HK-2 (cell line): ENCODE results near the gene SYTL4.

Experiments used
- DNase-seq: peaks from one replicate; pipeline ENCODE4 v3.0.0-alpha.2; 2018; ENCODE audit not compliant: unreplicated experiment

SYTL4 gene

DNA sequence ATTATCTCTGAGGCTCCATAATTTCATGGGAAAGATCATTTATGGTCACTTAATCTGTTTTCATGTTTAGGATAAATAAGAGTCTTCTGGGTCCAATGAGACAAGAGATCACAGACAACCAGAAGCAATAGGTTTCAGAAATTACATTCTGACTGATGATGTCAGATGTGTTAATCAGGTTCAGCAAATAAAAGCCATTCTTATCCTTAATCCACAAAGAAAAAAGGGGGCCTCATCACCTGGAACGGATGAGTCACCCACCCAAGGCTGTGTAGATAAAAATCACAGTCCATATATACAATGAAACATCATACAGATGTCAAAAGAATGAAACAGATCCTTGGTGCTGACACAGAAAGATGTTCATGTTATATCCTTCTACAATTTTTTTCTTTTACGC, 36.6 kb downstream of the SYTL4 start:
- no peak for DNase-seq

DNA sequence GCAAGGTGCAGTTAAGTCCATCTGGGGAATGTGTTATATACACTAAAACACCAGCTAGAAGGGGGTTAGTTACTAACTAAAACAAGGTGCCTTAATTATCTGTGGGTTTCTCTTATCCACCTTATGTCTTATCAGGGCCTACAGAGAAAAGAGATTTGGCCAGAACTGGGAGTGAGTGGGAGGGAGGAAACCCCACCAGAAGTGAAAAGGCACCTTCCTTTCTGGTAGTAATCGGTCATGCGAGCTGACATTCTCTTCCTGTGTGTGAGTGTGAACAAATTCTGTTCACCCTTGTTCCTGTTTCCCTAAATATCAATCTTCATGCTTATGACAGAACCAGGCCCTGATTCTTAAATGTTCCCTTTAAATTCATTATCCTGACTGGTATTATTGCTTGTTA, 44.4 kb downstream of the SYTL4 start:
- DNase-seq, result no peak

DNA sequence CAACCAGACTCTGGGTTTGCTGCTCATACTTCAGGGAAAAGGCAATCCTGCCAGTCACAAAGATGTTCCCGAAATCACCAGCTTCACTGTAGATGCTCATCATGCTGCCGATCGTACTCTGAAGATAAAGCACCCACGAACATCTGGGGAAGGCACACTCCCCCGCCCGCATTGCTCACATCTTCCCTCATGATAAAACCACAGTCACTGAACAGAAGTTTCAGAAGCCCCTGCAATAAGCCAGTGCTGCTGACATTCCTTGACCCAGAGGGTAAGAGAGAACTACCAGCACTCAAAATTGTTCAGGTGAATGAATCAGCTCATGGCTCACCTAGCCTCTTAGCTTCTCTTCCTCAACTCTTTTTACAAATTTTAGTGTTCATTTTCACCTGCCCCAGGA, 44.8 kb downstream of the SYTL4 start:
- no peak for DNase-seq

DNA sequence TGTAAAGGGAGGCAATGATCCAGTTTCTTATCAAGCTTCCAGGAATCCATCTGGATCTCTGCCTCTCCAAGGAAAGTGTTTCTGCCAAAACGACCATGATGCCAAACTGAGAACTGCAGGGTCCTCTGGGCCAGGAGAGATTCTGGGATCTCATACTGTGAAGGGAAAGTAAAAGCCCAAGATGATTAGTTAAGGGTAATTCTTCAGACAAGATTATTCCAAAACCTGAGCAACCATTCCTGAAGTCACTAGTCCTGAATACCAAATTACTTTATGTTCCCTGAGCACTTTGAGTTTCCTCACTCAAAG, 46.0 kb downstream of the SYTL4 start:
- no peak for DNase-seq

DNA sequence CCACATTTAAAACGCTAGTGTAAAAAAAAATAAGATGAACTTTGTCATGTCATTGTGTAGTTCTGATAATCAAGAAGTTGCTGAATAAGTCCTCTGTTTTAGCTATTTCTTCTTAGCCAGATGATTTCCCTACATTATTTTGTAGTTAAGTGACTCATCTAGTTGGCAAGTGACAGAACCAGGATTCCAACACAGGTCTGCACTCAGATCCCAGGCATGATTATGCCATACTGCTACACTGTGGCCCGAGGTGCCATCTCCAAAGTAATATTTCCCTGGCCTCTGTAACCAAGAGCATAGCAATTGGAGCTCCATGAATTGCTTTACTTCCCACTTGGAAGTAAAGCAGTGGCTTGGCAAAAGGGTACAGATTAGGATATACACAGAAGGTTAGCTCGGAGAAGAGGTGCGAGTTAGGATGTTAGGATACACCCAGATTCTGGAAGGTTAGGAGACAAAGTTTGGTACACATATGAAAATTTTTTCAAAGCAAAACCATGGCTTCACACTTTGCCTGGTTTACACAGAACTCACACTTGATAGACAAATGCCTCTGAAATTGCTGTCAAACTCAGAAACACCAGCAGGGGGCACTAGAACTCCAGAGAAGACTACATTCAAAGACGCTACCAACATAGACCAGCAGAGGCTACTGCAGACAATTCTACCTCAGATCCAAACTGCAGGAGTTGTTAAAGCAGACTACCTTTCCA, 46.5 kb downstream of the SYTL4 start:
- DNase-seq, result peak; percentile 71

DNA sequence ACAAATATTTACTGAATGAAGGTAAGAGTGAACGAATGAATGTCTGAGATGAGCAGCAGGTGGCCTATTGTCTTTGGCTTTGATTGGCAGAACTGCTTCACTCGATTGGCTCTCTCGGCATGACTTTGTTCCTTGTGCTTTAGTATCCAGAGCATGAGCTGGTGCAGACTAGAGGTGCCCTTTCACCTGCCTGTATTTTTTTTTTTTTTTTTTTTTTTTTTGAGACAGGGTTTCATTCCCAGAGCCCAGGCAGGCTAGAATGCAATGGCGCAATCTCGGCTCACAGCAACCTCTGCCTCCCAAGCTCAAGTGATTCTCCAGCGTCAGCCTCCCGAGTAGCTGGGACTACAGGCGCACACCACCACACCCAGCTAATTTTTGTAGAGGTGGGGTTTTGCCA, 49.0 kb downstream of the SYTL4 start:
- no peak for DNase-seq

DNA sequence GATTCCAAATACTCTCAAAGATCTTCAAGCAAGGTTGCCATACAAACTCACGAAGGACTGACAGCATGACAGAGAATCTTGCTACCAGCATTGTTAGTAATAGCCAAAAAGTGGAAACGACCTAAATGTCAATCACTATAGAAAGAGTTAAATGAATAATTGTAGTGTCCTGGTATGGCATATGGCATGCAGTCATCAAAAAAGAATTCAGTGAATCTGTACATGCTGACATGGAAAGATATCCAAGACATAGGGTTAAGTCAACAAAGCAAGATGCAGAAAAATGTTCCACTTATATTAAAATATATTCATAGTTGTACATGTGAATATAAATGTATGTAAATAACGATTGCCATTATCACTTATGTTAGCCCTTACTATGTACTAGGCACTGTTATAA, 50.3 kb downstream of the SYTL4 start:
- DNase-seq, result no peak

DNA sequence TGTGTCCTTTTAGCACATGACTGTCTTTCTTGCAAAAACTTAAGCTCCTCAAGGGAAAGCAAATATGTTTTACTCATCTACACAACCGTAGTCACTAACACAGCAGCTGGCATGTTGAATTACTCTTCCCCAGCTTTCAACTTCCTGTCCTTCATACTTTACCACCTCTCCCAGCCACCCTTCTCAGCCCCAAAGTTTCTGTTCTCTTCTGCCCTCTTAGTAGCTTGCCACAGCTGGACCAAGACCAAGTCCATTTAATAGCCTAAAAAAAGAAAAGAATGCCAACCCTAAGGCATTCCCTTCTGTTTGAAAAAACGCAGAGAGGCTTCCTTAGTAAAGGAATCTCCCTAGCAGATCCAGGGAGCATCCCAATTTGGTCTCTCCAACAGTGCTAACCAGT, 51.2 kb downstream of the SYTL4 start:
- DNase-seq, result no peak

DNA sequence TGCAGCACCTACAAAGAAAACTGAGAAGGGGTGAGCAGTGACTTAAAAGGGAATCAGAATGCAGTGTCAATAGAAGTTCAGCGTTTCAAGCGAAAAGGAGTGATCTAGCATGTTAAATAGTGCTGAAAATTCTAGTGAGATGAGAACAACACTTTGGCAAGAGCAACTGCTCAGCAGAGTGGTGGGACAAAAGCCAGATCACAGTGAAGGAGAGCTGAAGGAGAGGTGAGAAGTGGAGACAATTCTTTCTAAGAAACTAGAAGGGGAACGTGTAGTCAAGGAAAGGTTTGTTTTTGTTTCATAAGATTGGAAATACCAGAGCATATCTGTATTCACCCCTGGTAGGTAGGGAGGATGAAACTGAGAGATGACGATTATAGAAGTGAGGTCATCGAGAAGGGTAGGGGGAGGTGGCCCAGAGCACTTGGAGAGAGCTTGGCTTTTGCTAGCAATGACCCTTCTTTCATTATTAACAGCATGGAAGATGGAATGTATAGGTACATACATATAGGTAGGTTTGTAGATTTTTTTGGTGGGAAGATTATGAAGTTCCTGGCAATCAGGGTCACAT, 54.2 kb downstream of the SYTL4 start:
- no peak for DNase-seq

DNA sequence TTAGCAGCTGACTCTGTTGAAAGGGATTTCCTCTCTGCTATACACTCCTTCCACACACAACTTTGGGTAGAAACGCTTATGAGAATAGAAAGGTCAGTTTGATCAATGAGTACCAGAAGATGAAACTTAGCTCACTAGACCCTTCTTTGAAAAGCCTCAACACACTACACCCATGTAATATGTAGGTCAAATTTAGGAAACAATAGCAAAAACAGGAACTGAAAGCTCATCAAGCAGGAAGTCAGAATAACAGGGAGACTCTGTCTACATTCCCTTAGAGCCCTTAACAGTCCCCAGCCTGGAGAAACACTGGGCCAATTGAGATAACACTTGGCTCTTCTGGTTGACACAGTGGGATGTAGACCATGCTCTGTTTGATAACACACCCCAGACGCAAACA, 57.2 kb downstream of the SYTL4 start:
- no peak for DNase-seq

DNA sequence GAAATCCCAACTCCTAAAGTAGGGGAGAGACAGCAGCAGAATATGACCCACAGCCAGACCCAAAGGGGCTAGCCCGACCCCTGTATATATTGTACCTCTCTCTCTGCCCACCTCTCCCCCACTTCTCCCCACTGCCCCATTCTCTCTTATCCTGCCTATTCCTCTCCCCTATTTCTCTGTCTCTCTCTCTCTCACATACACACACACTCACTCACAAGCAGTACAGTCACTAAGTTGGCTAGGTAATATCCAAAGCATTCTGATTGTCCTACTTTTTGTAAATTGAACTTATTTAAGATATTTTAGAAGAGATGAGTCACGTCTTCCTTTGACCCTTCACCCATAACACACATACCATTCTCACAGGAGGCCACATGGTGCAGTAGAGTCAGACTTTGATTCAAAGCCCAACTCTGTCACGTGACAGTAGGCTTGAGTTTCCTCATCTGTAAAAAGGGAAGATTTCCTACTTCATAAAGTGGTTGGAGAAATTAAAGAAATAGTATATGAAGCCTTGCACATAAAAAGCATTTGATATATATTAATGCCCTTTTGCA, 58.4 kb downstream of the SYTL4 start:
- DNase-seq, result no peak

DNA sequence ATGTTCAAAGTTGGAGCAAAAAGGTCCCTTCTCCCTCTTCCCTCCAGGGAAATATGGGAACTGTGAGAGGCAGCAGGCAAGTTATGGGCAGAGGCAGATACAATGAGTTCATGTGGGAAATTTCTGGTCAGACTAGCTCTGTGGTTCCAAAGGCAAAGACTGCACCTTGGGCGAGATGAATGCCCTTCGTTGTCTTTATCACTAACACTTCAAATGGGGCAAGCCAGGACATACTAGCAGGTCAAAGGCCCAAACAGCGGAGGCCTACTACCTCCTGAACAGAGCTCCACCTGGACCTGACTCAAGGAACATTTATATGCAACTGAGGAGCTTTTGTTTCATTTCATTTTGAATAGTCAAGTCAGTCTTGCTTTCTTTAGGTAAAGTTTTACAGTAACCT, 59.0 kb downstream of the SYTL4 start:
- DNase-seq, result no peak

DNA sequence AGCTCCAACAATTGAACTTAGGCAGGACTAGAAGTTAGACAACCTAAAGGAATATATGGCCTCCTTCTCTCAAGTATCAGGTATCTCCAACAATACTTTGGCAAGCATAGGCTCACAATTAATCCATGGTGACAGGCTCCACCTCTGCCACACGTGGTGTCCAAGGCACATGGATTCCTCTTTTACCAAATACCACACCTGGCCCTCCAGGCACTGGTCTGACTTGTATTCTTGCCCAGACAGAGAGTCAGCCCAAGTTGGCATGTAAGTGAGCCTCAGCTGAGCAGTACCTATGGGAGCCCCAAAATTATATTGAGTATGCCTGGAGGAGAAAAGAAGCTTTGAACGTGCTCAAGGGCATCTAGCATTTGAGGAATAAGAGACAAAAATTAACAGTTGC, 68.3 kb downstream of the SYTL4 start:
- no peak for DNase-seq

DNA sequence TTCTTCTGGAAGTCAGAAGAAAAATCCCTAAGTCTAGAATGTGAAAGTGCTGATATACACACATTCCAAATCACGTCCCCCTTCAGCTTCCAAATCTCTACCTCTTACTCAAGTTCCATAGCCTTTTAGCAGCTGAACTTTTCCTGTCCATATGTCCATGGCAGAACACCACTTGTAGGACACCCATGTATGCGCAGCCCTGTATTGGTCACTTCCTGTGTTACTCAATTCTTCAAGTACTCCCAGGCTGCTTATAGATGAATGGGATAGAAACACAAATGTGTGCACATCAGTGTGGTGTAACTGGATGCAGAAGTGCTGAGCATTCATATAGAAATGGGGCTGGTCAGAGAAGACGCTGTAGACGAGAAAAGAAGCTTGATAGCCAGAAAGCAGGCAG, 69.1 kb downstream of the SYTL4 start:
- no peak for DNase-seq

DNA sequence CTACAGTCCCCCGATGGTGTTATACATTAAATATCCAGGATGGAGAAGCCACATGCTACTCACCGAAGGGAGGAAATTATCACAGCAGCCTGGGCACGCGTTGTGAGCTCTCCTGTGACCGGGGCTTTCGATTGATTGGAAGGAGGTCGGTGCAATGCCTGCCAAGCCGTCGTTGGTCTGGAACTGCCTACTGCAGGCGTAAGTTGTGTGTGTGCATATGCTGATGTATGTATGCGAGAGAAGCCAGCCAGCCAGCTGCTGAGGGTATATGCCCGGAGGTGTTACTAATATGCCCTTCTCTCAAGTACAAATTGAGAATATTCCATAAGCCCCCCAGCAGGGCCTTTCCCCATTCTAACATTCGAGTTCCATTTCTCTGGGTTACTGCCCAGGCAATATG, 69.8 kb downstream of the SYTL4 start:
- no peak for DNase-seq

DNA sequence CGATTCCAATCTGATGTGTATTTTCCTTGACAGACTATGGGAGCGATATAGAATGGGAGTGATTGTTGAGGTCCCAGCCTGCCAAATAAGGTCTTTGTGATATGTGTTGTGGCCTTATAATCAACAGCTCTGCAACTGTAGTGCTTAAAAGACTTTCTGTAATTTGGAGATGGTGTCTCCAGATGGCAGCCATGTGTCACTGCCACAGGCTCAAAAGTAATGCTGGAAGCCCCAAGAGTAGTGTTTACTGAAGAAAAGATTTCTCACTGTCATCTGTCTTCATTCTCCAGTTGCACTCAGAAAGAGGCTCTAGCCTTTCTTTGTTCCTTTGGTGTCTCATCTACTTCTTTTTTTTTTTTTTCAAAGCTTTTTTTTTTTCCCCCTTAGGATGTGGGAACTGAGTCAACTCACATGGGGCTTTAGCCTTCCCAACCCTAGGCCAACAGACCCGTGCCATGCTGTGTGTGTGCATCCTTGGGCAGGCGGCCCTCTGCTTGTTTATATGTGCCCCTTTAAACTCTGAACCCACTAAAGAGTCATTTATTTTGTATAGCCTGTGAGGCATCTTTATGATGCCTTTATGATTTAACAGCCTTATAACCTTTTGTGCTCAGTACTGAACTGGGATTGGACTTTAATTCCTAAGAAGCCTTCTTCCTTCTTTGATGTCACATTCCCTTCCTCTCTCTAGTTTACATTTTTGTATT, 72.3 kb downstream of the SYTL4 start:
- DNase-seq, result no peak

DNA sequence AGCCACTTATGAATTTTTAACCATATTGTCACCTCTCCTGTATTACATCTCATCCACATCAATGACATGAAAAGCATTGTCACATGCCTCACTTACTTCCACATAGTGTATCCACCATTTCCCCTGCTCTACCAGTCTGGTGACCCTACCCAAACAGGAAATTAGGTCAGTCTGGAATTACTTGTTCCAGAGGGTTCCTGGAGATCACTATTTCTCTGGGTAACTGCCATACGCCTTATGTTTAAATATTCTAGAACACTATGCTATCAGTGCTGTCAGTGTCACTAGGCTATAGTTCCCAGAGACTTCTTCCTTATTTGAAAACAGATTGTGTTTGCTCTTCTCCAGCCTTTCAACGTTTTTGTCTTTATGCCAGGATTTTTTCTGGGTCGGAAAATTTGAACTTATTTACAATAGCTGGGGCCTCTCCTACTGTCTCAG, 73.0 kb downstream of the SYTL4 start:
- DNase-seq, result no peak

DNA sequence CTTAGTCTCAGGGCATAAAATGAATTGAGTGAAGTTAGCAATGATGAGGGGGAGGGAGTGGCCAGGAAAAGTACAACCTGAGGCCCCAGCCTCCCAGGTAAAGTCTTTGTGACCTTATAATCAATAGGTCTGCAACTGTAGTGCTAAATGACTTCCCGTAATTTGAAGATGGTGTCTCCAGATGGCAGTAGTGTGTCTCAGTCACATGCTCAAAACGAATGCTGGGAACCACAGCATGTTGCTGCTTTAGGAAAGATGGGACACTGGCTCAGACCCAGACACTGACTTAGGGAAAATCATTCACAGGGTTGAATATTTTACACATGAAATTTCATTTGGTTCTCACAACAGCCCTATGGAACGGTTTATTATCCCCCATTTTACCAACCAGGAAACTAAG, 77.7 kb downstream of the SYTL4 start:
- DNase-seq, result no peak

DNA sequence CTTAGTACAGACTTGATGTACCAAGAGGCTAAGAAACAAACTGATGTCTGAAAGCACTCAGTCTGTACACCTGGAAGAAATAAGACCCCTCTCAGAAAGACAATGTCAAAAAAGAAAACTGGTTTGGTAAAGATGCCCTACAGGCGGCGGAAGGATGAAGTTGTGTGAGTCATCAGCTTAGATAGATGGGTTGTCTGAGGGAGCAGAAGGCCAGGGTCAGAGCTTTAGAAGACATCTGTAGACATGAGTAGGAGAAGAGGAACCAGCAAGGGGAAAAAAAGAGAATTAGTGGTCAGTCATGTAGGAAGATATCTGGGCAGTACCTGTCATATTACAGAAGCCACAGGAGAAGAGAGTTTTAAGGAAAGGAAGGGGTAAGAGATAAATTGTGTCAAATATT, 79.7 kb downstream of the SYTL4 start:
- no peak for DNase-seq

DNA sequence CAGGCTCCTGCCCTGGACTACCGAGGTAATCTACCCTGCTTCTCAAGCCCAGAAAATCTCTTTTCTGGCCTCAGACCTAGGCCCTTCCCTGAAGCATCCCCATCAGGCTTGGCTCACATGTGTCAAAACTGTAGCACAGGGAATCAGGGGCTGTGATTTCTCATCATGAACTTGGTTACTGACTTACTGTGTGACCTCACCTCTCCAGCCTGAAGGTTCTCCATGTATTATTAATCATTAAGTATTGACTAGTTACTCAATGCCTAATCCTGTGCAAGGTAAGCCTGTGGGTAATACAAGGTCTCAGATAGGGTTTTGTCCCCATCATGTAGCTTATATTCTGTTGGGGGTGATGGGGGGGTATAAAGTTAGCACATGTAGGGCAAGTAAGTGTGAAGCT, 81.1 kb downstream of the SYTL4 start:
- DNase-seq, result no peak

DNA sequence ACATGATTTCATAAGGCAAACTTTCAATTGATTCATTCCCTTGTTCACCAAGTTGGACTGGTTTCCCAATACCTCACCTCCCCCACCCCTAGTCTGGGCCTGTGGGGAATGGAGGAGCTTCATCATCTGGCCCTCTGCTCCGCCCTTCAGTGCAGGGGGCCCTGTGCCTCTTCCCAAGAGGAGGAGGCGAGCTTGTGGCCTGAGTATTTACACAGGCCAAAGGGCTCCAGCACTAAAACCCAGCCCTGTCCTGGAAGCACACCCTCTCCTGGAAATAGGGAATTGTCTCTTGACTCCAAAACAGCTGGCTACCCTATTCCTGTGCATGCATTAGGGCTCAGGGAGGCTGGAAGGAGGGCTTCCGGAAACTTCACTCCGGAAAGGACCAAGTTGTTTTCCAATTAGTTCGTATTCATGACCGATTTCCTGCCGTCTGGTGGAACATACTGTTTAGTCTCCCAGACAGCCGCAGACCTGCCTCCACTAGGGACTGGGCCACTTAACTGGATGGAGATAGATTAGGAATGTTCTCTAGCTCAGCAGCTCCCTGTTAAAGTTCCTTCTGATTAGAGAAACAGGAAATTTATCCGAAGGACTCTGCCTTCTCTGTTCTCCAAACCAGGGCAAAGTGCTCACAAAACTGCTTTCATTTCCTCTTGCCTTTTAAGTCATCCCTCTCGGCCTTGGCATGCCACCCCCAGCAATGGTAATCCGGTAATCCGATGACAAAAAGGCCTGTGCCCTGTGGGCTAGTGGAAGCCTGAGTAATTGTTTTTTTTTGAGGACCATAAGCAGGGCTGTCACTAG, 82.2 kb downstream of the SYTL4 start:
- DNase-seq, result no peak
